ENCODE measurements around the gene PRKRIP1.

DNA sequence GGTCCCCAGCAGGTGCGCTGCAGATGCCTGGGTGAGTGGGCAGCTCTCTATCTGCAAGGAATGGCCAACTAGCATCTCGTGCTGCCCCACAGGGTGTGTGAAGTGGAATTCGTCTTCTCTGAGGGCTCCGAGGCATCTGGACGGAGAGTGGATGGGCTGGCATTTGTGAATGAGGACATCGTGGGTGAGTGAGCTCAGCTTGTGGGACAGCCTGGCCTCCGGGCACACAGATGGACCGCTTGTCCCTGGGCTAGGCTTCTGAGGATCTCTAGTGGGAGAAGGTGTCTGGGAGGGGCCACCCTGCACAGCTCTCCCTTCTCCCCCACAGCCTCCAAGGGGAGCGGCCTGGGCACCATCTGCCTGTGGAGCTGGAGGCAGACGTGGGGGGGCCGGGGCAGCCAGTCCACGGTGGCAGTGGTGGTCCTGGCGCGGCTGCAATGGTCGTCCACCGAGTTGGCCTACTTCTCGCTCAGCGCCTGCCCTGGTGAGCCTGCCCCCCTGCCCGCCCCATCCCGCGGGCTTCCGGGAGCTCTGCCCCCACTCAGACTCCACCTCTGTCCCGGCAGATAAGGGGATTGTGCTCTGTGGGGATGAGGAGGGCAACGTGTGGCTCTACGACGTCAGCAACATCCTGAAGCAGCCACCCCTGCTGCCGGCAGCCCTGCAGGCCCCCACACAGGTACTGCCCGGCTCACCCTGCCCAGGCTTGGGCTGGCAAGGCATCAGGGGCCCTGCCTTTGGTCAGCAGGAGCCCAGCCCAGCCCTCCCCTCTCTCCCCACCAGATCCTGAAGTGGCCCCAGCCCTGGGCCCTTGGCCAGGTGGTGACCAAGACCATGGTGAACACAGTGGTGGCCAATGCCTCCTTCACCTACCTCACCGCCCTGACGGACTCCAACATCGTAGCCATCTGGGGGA, 76.2 kb downstream of the PRKRIP1 start:
- TF ChIP-seq, protein P1, sequence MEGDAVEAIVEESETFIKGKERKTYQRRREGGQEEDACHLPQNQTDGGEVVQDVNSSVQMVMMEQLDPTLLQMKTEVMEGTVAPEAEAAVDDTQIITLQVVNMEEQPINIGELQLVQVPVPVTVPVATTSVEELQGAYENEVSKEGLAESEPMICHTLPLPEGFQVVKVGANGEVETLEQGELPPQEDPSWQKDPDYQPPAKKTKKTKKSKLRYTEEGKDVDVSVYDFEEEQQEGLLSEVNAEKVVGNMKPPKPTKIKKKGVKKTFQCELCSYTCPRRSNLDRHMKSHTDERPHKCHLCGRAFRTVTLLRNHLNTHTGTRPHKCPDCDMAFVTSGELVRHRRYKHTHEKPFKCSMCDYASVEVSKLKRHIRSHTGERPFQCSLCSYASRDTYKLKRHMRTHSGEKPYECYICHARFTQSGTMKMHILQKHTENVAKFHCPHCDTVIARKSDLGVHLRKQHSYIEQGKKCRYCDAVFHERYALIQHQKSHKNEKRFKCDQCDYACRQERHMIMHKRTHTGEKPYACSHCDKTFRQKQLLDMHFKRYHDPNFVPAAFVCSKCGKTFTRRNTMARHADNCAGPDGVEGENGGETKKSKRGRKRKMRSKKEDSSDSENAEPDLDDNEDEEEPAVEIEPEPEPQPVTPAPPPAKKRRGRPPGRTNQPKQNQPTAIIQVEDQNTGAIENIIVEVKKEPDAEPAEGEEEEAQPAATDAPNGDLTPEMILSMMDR (IDR thresholded peaks at IDR 0.05): no peak
- no peak for TF ChIP-seq POLR2A (IDR thresholded peaks at IDR 0.05)

All from uterus (tissue), 2 donors.